Glomerular visceral epithelial cell (primary cell): ENCODE results near the gene SIPA1L2.
"Not testable (repeated sequence)": the region's sequence is repeated elsewhere in the genome, so short reads cannot be mapped to it uniquely, and the experiment has no call there.

ENCODE experiments used
- DNase-seq: peaks from one replicate; pipeline ENCODE4 v3.0.0-alpha.2; 2016; ENCODE audit errors: extremely low spot score

SIPA1L2 gene

DNA sequence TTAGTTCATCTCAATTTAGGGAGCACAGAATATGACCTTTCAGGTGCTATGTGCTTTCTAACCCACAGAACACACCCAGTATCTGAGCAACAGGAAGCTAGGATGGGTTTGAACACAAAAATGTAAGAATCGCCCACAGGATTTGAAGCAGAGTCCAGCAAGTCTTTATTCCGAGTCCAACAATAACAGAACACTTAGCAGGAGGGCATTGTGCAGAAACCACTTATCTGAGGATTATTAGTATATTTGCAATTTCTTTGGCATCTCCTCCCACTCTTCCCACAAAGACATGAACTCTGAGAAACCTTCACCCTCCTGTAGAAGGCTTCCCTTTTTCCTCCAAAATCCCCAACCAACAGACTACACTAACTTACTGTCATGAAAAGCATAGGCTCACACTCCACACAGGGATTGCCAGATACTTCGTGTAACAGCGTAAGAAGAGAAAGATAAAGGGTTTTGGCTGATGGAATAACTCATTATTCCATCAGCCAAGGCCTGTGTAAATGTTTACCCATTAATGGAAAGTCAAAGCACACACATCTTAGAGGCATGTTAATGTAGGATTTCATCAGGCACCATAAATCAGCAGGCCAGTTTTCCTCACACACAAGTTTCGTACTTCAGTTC is 16.1 kb downstream of the SIPA1L2 start:
- DNase-seq, result peak; percentile 67

DNA sequence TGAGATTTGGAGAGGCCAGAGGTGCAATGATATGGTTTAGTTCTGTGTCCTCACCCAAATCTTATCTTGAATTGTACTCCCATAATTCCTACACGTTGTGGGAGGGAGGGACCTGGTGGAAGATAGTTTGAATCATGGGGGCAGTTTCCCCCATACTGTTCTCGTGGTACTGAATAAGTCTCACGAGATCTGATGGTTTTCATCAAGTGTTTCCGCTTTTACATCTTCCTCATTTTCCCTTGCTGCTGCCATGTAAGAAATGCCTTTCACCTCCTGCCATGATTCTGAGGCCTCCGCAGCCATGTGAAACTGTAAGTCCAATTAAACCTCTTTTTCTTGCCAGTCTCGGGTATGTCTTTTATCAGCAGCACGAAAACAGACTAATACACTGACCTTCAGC is 17.1 kb downstream of the SIPA1L2 start:
- not testable (repeated sequence) for DNase-seq

- DNase-seq, result no peak
Measured at GRCh38 chr1:232611834-232612233, 18.1 kb downstream of the SIPA1L2 start.

DNA sequence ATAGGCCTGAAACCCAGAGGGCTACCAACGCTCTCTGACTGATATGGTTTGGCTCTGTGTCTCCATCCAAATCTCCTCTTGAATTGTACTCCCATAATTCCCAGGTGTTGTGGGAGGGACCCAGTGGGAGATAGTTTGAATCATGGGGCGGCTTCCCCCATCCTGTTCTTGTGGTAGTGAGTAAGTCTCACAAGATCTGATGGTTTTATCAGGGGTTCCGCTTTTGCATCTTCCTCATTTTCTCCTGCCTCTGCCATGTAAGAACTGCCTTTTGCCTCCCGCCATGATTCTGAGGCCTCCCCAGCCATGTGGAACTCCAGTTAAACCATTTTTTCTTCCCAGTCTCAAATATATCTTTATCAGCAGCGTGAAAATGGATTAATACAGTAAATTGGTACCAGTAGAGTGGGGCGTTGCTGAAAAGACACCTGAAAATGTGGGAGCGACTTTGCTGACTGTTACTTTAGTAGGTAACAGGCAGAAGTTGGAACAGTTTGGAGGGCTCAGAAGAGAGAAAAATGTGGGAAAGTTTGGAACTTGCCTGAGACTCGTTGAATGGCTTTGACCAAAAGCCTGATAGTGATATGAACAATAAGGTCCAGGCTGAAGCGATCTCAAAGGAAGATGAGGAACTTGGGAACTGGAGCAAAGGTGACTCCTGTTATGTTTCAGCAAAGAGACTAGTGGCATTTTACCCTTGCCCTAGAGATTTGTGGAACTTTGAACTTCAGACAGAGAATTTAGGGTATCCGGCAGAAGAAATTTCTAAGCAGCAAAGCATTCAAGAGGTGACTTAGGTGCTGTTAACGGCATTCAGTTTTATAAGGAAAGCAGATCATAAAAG is 18.8 kb downstream of the SIPA1L2 start:
- DNase-seq, result not testable (repeated sequence)

- DNase-seq, result no peak
Measured at GRCh38 chr1:232610192-232610901, 19.6 kb downstream of the SIPA1L2 start.

- DNase-seq, result no peak
Measured at GRCh38 chr1:232608427-232608826, 21.5 kb downstream of the SIPA1L2 start.

DNA sequence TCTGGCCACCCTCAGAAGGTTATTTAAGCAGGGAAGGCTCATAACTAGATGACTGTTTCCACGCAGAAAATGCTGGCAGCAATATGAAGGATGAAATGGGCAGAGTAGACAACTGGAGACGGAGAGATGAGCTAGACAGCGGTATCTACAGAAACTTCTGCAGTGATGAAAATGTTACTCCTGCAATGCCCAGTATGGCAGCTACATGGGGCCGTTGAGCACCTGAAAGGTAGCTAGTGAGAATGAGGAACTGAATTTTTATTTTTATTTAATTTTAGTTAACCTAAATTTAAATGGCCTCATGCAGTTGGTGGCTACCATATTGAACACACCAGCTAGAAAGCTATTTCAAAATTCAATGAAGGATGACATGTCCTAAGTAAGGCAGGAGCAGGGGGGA is 27.3 kb downstream of the SIPA1L2 start:
- no peak for DNase-seq

DNA sequence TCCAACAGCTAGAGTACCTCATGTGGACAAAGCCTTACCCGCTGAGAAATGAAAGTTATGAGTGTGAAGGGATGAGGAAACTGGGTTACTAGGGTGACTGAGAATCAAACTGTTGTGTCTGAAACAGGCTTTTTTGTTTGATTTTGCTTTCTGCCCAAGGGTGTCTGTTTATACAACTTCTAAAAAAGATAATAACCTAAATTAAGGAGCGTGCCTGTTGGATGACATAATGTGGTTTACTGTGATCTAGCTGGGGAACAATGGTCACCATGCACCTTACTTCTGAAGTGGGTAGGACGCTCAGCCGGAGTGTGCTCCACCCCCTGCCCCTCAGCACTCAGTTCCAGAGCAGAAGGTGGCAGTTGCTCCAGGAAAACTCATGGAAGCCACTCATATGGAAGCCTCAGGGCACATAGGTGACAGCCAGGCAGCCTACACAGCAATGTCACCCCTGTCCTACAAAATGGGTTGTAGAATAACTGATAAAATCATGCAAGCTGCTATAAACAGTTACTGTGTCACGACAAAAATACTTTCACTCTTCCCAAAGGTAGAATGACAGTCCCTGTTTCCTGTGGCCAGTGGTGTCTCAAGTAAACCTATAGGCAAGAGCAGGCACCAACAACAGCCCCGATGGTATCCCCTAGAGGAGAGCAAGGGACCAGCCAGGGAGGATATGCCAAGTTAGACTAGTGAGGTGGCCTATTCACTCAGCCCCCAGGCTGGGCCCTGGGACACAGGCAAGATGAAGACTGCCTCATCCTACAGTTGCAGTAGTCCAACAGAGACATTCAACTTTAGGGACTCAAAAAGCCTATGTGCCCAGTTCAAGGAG is 29.3 kb downstream of the SIPA1L2 start:
- peak; percentile 37 for DNase-seq

GRCh38 chr1:232599178-232600041 is 30.5 kb downstream of the SIPA1L2 start:
- DNase-seq, result no peak

GRCh38 chr1:232598837-232599177 is 31.1 kb downstream of the SIPA1L2 start:
- no peak for DNase-seq

- DNase-seq, result no peak
Measured at GRCh38 chr1:232598133-232598532, 31.8 kb downstream of the SIPA1L2 start.

- DNase-seq, result no peak
Measured at GRCh38 chr1:232597721-232598120, 32.2 kb downstream of the SIPA1L2 start.

GRCh38 chr1:232596666-232597303 is 33.1 kb downstream of the SIPA1L2 start:
- no peak for DNase-seq

DNA sequence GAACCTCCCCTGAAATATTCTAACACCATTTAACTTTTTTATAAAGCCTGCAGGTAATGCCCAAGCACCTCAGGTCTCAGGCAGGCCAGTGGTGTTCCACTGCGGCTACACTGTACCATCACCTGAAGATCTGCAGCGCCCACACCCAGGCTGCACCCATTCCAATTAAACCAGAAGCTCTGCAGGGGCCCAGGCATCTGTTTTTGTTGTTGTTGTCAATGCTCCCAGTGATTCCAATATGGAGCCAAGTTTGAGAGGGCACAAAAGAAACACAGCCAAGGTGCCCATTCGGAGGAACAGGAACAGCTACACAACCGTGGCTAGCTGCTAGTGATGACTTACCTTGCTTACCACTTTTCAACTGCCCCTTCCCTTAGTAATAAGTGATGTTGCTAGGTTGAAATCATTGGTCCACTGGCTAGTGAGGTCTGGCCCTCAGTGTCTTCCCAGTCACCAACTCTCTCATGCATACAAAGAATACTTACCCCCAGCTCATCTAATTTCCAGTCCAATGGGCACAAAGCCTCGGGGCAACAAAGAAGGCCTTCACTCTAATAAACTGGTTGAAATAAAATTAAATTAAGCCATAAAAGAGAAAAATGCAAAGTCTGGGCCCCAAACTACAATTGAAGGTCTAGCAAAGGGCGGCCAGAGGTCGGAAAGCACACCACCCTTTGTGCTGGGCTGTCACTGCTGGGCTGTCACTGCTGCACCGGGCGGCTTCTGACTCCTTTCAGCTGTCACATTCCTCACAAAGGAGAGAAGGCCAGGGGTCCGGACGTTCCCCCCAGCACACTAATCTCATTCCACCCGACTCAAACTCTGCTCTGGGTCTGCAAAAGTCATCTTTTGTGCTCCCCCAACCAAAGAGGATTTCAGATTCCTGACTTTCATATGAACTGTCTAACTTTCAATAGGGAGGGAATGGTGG is 34.9 kb downstream of the SIPA1L2 start:
- no peak for DNase-seq

DNA sequence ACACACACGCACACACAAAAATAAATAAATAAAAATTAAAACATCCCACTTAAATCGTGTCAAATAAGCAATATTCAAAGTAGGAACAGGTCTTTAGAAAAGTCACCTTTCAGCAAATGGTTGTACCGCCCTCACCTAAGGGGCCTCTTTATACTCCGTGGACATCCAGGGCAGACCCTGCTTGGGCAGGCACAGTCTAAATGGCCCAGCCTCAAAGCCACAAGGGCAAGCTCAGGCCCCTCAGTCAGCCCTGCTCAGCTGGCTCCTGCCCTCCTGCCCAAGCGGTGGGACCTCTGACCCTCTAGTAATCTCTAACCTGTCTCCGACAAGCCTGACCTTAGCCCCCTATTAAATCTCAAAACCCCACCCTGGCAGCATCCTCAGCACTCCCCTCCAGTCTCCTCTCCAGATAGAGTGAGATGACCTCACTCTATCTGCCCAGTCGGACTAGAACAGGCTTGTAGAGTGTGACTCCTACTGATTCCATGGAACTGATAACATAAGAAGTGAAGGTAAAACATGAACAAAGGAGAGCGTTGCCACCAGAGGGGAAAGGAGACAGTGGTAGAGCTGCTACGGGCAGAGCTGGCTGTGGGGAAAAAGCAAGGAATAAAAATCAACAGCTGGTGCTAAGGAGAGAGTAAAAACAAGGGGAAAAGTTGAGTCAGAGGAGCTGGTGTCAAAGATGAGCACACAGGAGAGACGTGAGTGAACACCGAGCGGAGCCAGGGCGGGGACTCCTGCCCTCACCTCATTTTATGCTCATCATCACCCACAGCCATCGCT is 36.0 kb downstream of the SIPA1L2 start:
- no peak for DNase-seq

DNA sequence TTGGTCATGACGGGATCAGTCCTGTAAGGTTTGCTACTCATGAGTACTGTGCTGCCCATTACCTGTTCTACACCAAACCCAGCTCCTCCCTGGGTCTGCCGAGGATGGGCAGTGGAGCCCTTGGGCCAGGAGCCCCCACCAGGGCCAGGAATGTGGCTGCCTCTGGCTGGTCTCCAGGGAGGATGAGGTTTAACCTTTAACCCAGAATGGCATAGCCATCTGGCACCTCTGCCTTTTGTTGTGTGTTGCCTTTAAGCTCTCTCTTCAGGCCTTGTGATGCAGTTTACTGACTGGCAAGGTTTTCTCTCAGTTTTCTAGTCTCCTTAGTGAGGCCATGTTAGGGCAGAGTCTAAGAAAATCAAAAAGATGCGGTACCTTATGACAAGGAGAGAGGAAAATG is 38.6 kb downstream of the SIPA1L2 start:
- no peak for DNase-seq

- no peak for DNase-seq
Measured at GRCh38 chr1:232590744-232591082, 39.2 kb downstream of the SIPA1L2 start.
